Measurements from ENCODE around the gene TNIP2.
"Not testable (repeated sequence)": the region's sequence is repeated elsewhere in the genome, so short reads cannot be mapped to it uniquely, and the experiment has no call there.

Gene TNIP2

GRCh38 chr4:2763511-2763967 is 7.4 kb upstream of the TNIP2 start:
- no peak overlapping the region for H3K4me3 ChIP-seq (ENCODE audit: low read depth, low read length)
- H3K36me3 ChIP-seq, result no peaks in the 10 kb centered on the region
- H3K4me1 ChIP-seq, result peaks cover 7% of the 10 kb centered on the region
- DNase-seq, result no peak
- H3K27me3 ChIP-seq, result no peaks in the 10 kb centered on the region
- TF ChIP-seq CTCF (IDR thresholded peaks at IDR 0.05; ENCODE audit: low read depth, low read length), result no peak
- H3K9me3 ChIP-seq, result no peaks in the 10 kb centered on the region; the same call in 1 of the 2 replicates

GRCh38 chr4:2762486-2763370 is 6.6 kb upstream of the TNIP2 start:
- not testable (repeated sequence) for H3K4me3 ChIP-seq (ENCODE audit: low read depth, low read length); H3K9me3 ChIP-seq; H3K4me1 ChIP-seq; H3K36me3 ChIP-seq; H3K27me3 ChIP-seq; DNase-seq

- Histone ChIP-seq H3K4me1 (no peaks in the 10 kb centered on the region), H3K4me3 (ENCODE audit: low read depth, low read length) (no peak overlapping the region), H3K27me3 (no peaks in the 10 kb centered on the region), H3K9me3 (no peaks in the 10 kb centered on the region; the same call in 1 of the 2 replicates), H3K36me3 (no peaks in the 10 kb centered on the region)
- TF ChIP-seq CTCF (IDR thresholded peaks at IDR 0.05; ENCODE audit: low read depth, low read length), result no peak
- DNase-seq, result no peak
These were observed 5.9 kb upstream of the TNIP2 start for GRCh38 chr4:2762048-2762447.

- DNase-seq, result no peak
- H3K27me3 ChIP-seq, result no peaks in the 10 kb centered on the region
- peaks cover 3% of the 10 kb centered on the region for H3K4me1 ChIP-seq
- H3K36me3 ChIP-seq, result no peaks in the 10 kb centered on the region
- no peak for TF ChIP-seq CTCF (IDR thresholded peaks at IDR 0.05; ENCODE audit: low read depth, low read length)
- no peak overlapping the region for H3K4me3 ChIP-seq (ENCODE audit: low read depth, low read length)
- no peaks in the 10 kb centered on the region for H3K9me3 ChIP-seq
These were observed 5.1 kb upstream of the TNIP2 start for GRCh38 chr4:2761035-2761923.

- DNase-seq, result no peak
- no peak overlapping the region for H3K4me3 ChIP-seq (ENCODE audit: low read depth, low read length)
- no peak for TF ChIP-seq CTCF (IDR thresholded peaks at IDR 0.05; ENCODE audit: low read depth, low read length)
- H3K27me3 ChIP-seq, result no peaks in the 10 kb centered on the region
- H3K9me3 ChIP-seq, result no peaks in the 10 kb centered on the region
- H3K4me1 ChIP-seq, result peaks cover 5% of the 10 kb centered on the region
- no peaks in the 10 kb centered on the region for H3K36me3 ChIP-seq
These were observed 1.3 kb upstream of the TNIP2 start for GRCh38 chr4:2757426-2757825.

- H3K36me3 ChIP-seq, result no peaks in the 10 kb centered on the region
- no peaks in the 10 kb centered on the region for H3K27me3 ChIP-seq
- H3K4me3 ChIP-seq (ENCODE audit: low read depth, low read length), result peak overlapping the region; percentile 45
- H3K9me3 ChIP-seq, result no peaks in the 10 kb centered on the region
- TF ChIP-seq CTCF (IDR thresholded peaks at IDR 0.05; ENCODE audit: low read depth, low read length), result no peak
- H3K4me1 ChIP-seq, result peaks cover 5% of the 10 kb centered on the region
- no peak for DNase-seq
These were observed 685 bp upstream of the TNIP2 start for GRCh38 chr4:2756691-2757350.

Measured in BE2C (cell line).